Testis (tissue), 3 donors: ENCODE measurements around the gene CYP4Z1. TPM values are rescaled to one million over a fixed set of nuclear protein-coding genes. Genes with fewer than 3 reads are reported as not detected.
"Not testable (repeated sequence)": the region's sequence is repeated elsewhere in the genome, so short reads cannot be mapped to it uniquely, and the experiment has no call there.

Experiments
- DNase-seq: peaks from one replicate; pipeline ENCODE4 v3.0.0-alpha.2; 2019
- H3K27ac ChIP-seq, 2 donors: fragments of 200-600 bp; sonication (generic); one replicate each; pipeline ENCODE4 v1.5.1; 2019
- H3K27me3 ChIP-seq: fragments of 200-600 bp; sonication (generic); one replicate; pipeline ENCODE4 v1.5.1; 2019
- H3K36me3 ChIP-seq: fragments of 200-600 bp; sonication (generic); one replicate; pipeline ENCODE4 v1.5.1; 2017; ENCODE audit warnings: low read depth; ENCODE audit errors: missing control alignments
- H3K4me1 ChIP-seq: fragments of 200-600 bp; sonication (generic); one replicate; pipeline ENCODE4 v1.5.1; 2019
- H3K4me3 ChIP-seq, 2 donors: fragments of 200-600 bp; sonication (generic); one replicate each; pipeline ENCODE4 v1.5.1; 2017 to 2019
- H3K9me3 ChIP-seq: fragments of 200-600 bp; sonication (generic); one replicate; pipeline ENCODE4 v1.5.1; 2017
- CTCF ChIP-seq, 3 experiments: fragments of 450-650 bp in 2 of 3; fragments of 200-600 bp in 1 of 3; sonication (generic) in 1 of 3; IDR thresholded peaks; one replicate each; pipeline ENCODE4 v1.5.1; 2016 to 2019; ENCODE audit warnings: antibody characterized with exemption in 3 of 3, mild to moderate bottlenecking in 2 of 3, moderate library complexity in 1 of 3
- POLR2A ChIP-seq: fragments of 450-650 bp; IDR thresholded peaks from one replicate; pipeline ENCODE4 v1.6.1; 2017; ENCODE audit warnings: antibody characterized with exemption, mild to moderate bottlenecking, moderate library complexity
- WGBS, 2 donors: methylation state at CpG; one replicate each; pipeline ENCODE4 v1.1.5; 2018; 5-methylcytosine and 5-hydroxymethylcytosine counted together
- intact Hi-C: fragments of 100-400 bp; cut with DNase I; formaldehyde crosslinking; loops from one replicate; pipeline ENCODE4 v1.15.1; 2023; ENCODE audit warnings: low total_unique reads
- polyA plus RNA-seq: library from polyadenylated mRNA; stranded (reverse); fragments of 350-450 nt; fragmentation: Illumina TruSeq; extraction: RNeasy Lipid Tissue Mini Kit (QIAGEN cat#74804); gene quantifications from one replicate; pipeline ENCODE4 v1.2.3, GENCODE V29; 2014; ENCODE audit warnings: low read depth, low replicate concordance; ENCODE audit not compliant: insufficient read depth
- total RNA-seq, 2 donors: library from RNA; depleted of rRNA; stranded (reverse); fragments of >200 nt; gene quantifications; one replicate each; pipeline ENCODE4 v1.2.3, GENCODE V29; 2016

Gene CYP4Z1
- total and polyA plus RNA-seq, 3 donors from 2014 or later: 0.68 to 2.4 (median 1.0) TPM

GRCh38 chr1:47089356-47089755 is 22.3 kb downstream of the CYP4Z1 start:
- DNase-seq: peak; percentile 70
- WGBS, 2 donors: 23 to 25% methylated on average over 3 of the region's 3 CpGs
- not testable (repeated sequence) for H3K27me3 ChIP-seq

GRCh38 chr1:47091476-47091875 is 24.4 kb downstream of the CYP4Z1 start:
- DNase-seq, intact Hi-C loops, H3K9me3 ChIP-seq, H3K36me3 ChIP-seq, H3K4me3 ChIP-seq, H3K27ac ChIP-seq, H3K4me1 ChIP-seq, H3K27me3 ChIP-seq: not testable (repeated sequence)
- WGBS, 2 donors: 31 to 36% methylated on average over 3 of the region's 3 CpGs

More at GRCh38 chr1:47089356-47089755, 22.3 kb downstream of the CYP4Z1 start:
- H3K9me3 ChIP-seq, H3K4me1 ChIP-seq, intact Hi-C loops, H3K36me3 ChIP-seq, H3K27ac ChIP-seq, H3K4me3 ChIP-seq: not testable (repeated sequence)
- peak; percentile 36 to 52 (median 48) for TF ChIP-seq CTCF (IDR thresholded peaks at IDR 0.05)

- no peak for DNase-seq
- 64 to 90% methylated on average over 2 to 3 of the region's 3 CpGs for WGBS, 2 donors
Measured at GRCh38 chr1:47104816-47105215, 37.8 kb downstream of the CYP4Z1 start.

GRCh38 chr1:47106792-47107191 is 39.8 kb downstream of the CYP4Z1 start:
- H3K9me3 ChIP-seq: no peaks in the 10 kb centered on the region
- no peaks in the 10 kb centered on the region for H3K4me1 ChIP-seq
- H3K27ac ChIP-seq: no peak overlapping the region
- 89 to 91% methylated on average over 3 of the region's 3 CpGs for WGBS, 2 donors
- no peak overlapping the region for H3K4me3 ChIP-seq
- no peaks in the 10 kb centered on the region for H3K27me3 ChIP-seq
- intact Hi-C loops: no loop called here
- no peak for TF ChIP-seq CTCF (IDR thresholded peaks at IDR 0.05)
- no peaks in the 10 kb centered on the region for H3K36me3 ChIP-seq
- no peak for DNase-seq

More at GRCh38 chr1:47104816-47105215, 37.8 kb downstream of the CYP4Z1 start:
- Histone ChIP-seq H3K36me3 (no peaks in the 10 kb centered on the region), H3K4me3 (no peak overlapping the region), H3K27ac (no peak overlapping the region), H3K27me3 (no peaks in the 10 kb centered on the region), H3K9me3 (no peaks in the 10 kb centered on the region), H3K4me1 (no peaks in the 10 kb centered on the region)
- intact Hi-C loops: no loop called here
- no peak for TF ChIP-seq CTCF (IDR thresholded peaks at IDR 0.05)
- TF ChIP-seq POLR2A: no peak

GRCh38 chr1:47107851-47108574 is 41.0 kb downstream of the CYP4Z1 start:
- H3K27ac ChIP-seq, intact Hi-C loops, DNase-seq, H3K4me1 ChIP-seq, H3K27me3 ChIP-seq, H3K9me3 ChIP-seq, H3K4me3 ChIP-seq, H3K36me3 ChIP-seq: not testable (repeated sequence)
- WGBS, 2 donors: 78 to 81% methylated on average over 7 to 9 of the region's 10 CpGs

GRCh38 chr1:47109482-47109881 is 42.5 kb downstream of the CYP4Z1 start:
- H3K27me3 ChIP-seq, H3K27ac ChIP-seq, H3K4me1 ChIP-seq, H3K36me3 ChIP-seq, DNase-seq, H3K9me3 ChIP-seq, intact Hi-C loops, H3K4me3 ChIP-seq: not testable (repeated sequence)
